ENCODE measurements around the gene KRTAP1-1.

- TF ChIP-seq, protein P1, sequence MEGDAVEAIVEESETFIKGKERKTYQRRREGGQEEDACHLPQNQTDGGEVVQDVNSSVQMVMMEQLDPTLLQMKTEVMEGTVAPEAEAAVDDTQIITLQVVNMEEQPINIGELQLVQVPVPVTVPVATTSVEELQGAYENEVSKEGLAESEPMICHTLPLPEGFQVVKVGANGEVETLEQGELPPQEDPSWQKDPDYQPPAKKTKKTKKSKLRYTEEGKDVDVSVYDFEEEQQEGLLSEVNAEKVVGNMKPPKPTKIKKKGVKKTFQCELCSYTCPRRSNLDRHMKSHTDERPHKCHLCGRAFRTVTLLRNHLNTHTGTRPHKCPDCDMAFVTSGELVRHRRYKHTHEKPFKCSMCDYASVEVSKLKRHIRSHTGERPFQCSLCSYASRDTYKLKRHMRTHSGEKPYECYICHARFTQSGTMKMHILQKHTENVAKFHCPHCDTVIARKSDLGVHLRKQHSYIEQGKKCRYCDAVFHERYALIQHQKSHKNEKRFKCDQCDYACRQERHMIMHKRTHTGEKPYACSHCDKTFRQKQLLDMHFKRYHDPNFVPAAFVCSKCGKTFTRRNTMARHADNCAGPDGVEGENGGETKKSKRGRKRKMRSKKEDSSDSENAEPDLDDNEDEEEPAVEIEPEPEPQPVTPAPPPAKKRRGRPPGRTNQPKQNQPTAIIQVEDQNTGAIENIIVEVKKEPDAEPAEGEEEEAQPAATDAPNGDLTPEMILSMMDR (IDR thresholded peaks at IDR 0.05): no peak
- no peak for TF ChIP-seq EZH2 (IDR thresholded peaks at IDR 0.05; ENCODE audit: borderline replicate concordance, insufficient read depth, low read depth, low read length, poor library complexity, severe bottlenecking)
Measured at GRCh38 chr17:41013606-41014005, 27.6 kb downstream of the KRTAP1-1 start.

Data from B cell (primary cell).